Breast epithelium (tissue), 4 donors: Measurements from ENCODE around the gene LPCAT4. TPM values are rescaled to one million over a fixed set of nuclear protein-coding genes. Genes with fewer than 3 reads are reported as not detected.

Experiments
- DNase-seq, 2 donors: peaks; one replicate each; pipeline ENCODE4 v3.0.0-alpha.2; 2019; ENCODE audit warnings: low spot score in 2 of 2
- H3K27ac ChIP-seq, 2 donors: fragments of 200-600 bp; sonication (generic) in 1 of 2; one replicate each; pipeline ENCODE4 v1.5.1; 2016 to 2019; ENCODE audit warnings: mild to moderate bottlenecking in 1 of 2
- H3K27me3 ChIP-seq, 2 donors: fragments of 200-600 bp; sonication (generic) in 1 of 2; one replicate each; pipeline versions ENCODE4 v1.5.1 to v1.6.0; 2017 to 2019; ENCODE audit warnings: control low read depth in 1 of 2, mild to moderate bottlenecking in 1 of 2
- H3K36me3 ChIP-seq: fragments of 200-600 bp; one replicate; pipeline ENCODE4 v1.5.1; 2019
- H3K4me1 ChIP-seq, 2 donors: fragments of 200-600 bp; sonication (generic); one replicate each; pipeline ENCODE4 v1.5.1; 2016 to 2019; ENCODE audit warnings: control low read depth in 1 of 2
- H3K4me3 ChIP-seq, 3 donors: fragments of 200-600 bp; sonication (generic); 1 replicate in 2 of 3; 2 replicates in 1 of 3; pipeline ENCODE4 v1.5.1; 2016 to 2019; ENCODE audit warnings: mild to moderate bottlenecking in 3 of 3, moderate library complexity in 2 of 3
- H3K9me3 ChIP-seq, 2 donors: fragments of 200-600 bp; sonication (generic) in 1 of 2; one replicate each; pipeline ENCODE4 v1.5.1; 2016 to 2019; ENCODE audit warnings: control low read depth in 1 of 2
- CTCF ChIP-seq, 3 donors: fragments of 450-650 bp; IDR thresholded peaks; one replicate each; pipeline ENCODE4 v1.5.1; 2016 to 2017; ENCODE audit warnings: antibody characterized with exemption in 3 of 3, mild to moderate bottlenecking in 3 of 3, moderate library complexity in 3 of 3
- POLR2A ChIP-seq: fragments of 450-650 bp; IDR thresholded peaks from one replicate; pipeline ENCODE4 v1.6.1; 2016; ENCODE audit warnings: antibody characterized with exemption, mild to moderate bottlenecking, moderate library complexity
- POLR2AphosphoS5 ChIP-seq, 3 donors: sonication (generic); formaldehyde crosslinking; IDR thresholded peaks; one replicate each; pipeline ENCODE4 v1.6.1; 2017; ENCODE audit warnings: antibody characterized with exemption in 3 of 3
- intact Hi-C: fragments of 100-400 bp; cut with DNase I; formaldehyde crosslinking; loops from one replicate; pipeline ENCODE4 v1.15.1; 2023; ENCODE audit warnings: low total_unique reads
- total RNA-seq, 3 donors: library from RNA; depleted of rRNA; stranded (reverse); fragments of >200 nt; gene quantifications; one replicate each; pipeline ENCODE4 v1.1.0, GENCODE V29; 2016

Gene LPCAT4
- total RNA-seq, 3 donors from 2014 or later = 10.7 to 16.4 (median 13.8) TPM

- no peaks in the 10 kb centered on the region for H3K4me1 ChIP-seq
- H3K27ac ChIP-seq = peak overlapping the region in 1 of 2 donors; percentile 57
Observed at GRCh38 chr15:34335176-34336032, 31.6 kb downstream of the LPCAT4 start.

GRCh38 chr15:34334672-34335071 lies 32.3 kb downstream of the LPCAT4 start:
- Histone ChIP-seq H3K9me3 (no peaks in the 10 kb centered on the region), H3K4me1 (no peaks in the 10 kb centered on the region), H3K27me3 (no peaks in the 10 kb centered on the region), H3K36me3 (no peaks in the 10 kb centered on the region), H3K4me3 (peak overlapping the region in 1 of 3 donors; percentile 24), H3K27ac (no peak overlapping the region)
- intact Hi-C loops = loop anchor here (10.0 kb wide), 1 partner anchor 1420 kb away; no protein-coding TSS in a partner anchor
- DNase-seq = no peak
- TF ChIP-seq CTCF (IDR thresholded peaks at IDR 0.05) (no peak), POLR2A (no peak), POLR2AphosphoS5 (IDR thresholded peaks at IDR 0.05) (no peak)

More at GRCh38 chr15:34335176-34336032, 31.6 kb downstream of the LPCAT4 start:
- Histone ChIP-seq H3K9me3 (no peaks in the 10 kb centered on the region), H3K4me3 (peak overlapping the region in 1 of 3 donors; percentile 20), H3K36me3 (no peaks in the 10 kb centered on the region), H3K27me3 (no peaks in the 10 kb centered on the region)
- intact Hi-C loops = loop anchor here (10.0 kb wide), 1 partner anchor 1419 kb away; no protein-coding TSS in a partner anchor
- TF ChIP-seq POLR2A (no peak), CTCF (IDR thresholded peaks at IDR 0.05) (no peak), POLR2AphosphoS5 (IDR thresholded peaks at IDR 0.05) (no peak)
- DNase-seq = no peak

- intact Hi-C loops = loop anchor here (10.0 kb wide), 1 partner anchor 1422 kb away; no protein-coding TSS in a partner anchor
- H3K27ac ChIP-seq = no peak overlapping the region
- no peak overlapping the region for H3K4me3 ChIP-seq
- H3K27me3 ChIP-seq = no peaks in the 10 kb centered on the region
- no peak for TF ChIP-seq POLR2A
- no peak for TF ChIP-seq POLR2AphosphoS5 (IDR thresholded peaks at IDR 0.05)
- TF ChIP-seq CTCF (IDR thresholded peaks at IDR 0.05) = no peak
- no peaks in the 10 kb centered on the region for H3K4me1 ChIP-seq
- H3K9me3 ChIP-seq = no peaks in the 10 kb centered on the region
- H3K36me3 ChIP-seq = no peaks in the 10 kb centered on the region
- DNase-seq = no peak
Observed at GRCh38 chr15:34332553-34333120, 34.4 kb downstream of the LPCAT4 start.

GRCh38 chr15:34331809-34332208 lies 35.2 kb downstream of the LPCAT4 start:
- no peaks in the 10 kb centered on the region for H3K36me3 ChIP-seq
- intact Hi-C loops = loop anchor here (10.0 kb wide), 1 partner anchor 1423 kb away; no protein-coding TSS in a partner anchor
- H3K27ac ChIP-seq = no peak overlapping the region
- no peaks in the 10 kb centered on the region for H3K9me3 ChIP-seq
- no peak overlapping the region for H3K4me3 ChIP-seq
- TF ChIP-seq POLR2AphosphoS5 (IDR thresholded peaks at IDR 0.05) (no peak), POLR2A (no peak), CTCF (IDR thresholded peaks at IDR 0.05) (no peak)
- H3K4me1 ChIP-seq = no peaks in the 10 kb centered on the region
- no peaks in the 10 kb centered on the region for H3K27me3 ChIP-seq
- no peak for DNase-seq

- Histone ChIP-seq H3K9me3 (no peaks in the 10 kb centered on the region), H3K4me3 (no peak overlapping the region), H3K36me3 (no peaks in the 10 kb centered on the region), H3K27me3 (no peaks in the 10 kb centered on the region), H3K27ac (no peak overlapping the region), H3K4me1 (no peaks in the 10 kb centered on the region)
- no peak for TF ChIP-seq POLR2A
- TF ChIP-seq CTCF (IDR thresholded peaks at IDR 0.05) = no peak
- intact Hi-C loops = loop anchor here (10.0 kb wide), 1 partner anchor 1425 kb away; no protein-coding TSS in a partner anchor
- no peak for DNase-seq
Observed at GRCh38 chr15:34330279-34330678, 36.7 kb downstream of the LPCAT4 start.
